Measurements from ENCODE around the gene AOX1. TPM values are rescaled to one million over a fixed set of nuclear protein-coding genes. Genes with fewer than 3 reads are reported as not detected.

The AOX1 gene
- total and polyA plus RNA-seq, 2 of the 8 experiments (the other 6 are each of a cell fraction or from before 2014, with no cell fraction given), result 5.6 to 8.3 TPM

GRCh38 chr2:200640176-200640575 is 54.4 kb downstream of the AOX1 start (continued):
- TF ChIP-seq, protein P1, sequence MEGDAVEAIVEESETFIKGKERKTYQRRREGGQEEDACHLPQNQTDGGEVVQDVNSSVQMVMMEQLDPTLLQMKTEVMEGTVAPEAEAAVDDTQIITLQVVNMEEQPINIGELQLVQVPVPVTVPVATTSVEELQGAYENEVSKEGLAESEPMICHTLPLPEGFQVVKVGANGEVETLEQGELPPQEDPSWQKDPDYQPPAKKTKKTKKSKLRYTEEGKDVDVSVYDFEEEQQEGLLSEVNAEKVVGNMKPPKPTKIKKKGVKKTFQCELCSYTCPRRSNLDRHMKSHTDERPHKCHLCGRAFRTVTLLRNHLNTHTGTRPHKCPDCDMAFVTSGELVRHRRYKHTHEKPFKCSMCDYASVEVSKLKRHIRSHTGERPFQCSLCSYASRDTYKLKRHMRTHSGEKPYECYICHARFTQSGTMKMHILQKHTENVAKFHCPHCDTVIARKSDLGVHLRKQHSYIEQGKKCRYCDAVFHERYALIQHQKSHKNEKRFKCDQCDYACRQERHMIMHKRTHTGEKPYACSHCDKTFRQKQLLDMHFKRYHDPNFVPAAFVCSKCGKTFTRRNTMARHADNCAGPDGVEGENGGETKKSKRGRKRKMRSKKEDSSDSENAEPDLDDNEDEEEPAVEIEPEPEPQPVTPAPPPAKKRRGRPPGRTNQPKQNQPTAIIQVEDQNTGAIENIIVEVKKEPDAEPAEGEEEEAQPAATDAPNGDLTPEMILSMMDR (IDR thresholded peaks at IDR 0.05; ENCODE audit: control extremely low read depth in 1 of 3, insufficient read depth in 1 of 3, low read depth in 1 of 3, low read length in 3 of 3), result no peak
- TF ChIP-seq TBP (IDR thresholded peaks at IDR 0.05; ENCODE audit: low read depth, low read length), result no peak
- no peak for TF ChIP-seq GTF2F1 (IDR thresholded peaks at IDR 0.05; ENCODE audit: borderline replicate concordance, low read depth, low read length)
- no peak for TF ChIP-seq TAF7 (optimal IDR thresholded peaks at IDR 0.05; ENCODE audit: borderline replicate concordance, low read depth, low read length)
- no peak for TF ChIP-seq TAF1 (IDR thresholded peaks at IDR 0.05; ENCODE audit: low read depth, low read length)
